GM18511 (cell line): ENCODE measurements around the gene TEAD1.
A peak's percentile ranks its signal among the peaks of the same experiment; 100 is the strongest.

ENCODE experiments used
- ATAC-seq: cut with Tn5 transposase; IDR thresholded peaks from one replicate; pipeline ENCODE4 v1.9.1; 2021; ENCODE audit warnings: mild to moderate bottlenecking, moderate library complexity; ENCODE audit not compliant: unreplicated experiment

TEAD1 gene

DNA sequence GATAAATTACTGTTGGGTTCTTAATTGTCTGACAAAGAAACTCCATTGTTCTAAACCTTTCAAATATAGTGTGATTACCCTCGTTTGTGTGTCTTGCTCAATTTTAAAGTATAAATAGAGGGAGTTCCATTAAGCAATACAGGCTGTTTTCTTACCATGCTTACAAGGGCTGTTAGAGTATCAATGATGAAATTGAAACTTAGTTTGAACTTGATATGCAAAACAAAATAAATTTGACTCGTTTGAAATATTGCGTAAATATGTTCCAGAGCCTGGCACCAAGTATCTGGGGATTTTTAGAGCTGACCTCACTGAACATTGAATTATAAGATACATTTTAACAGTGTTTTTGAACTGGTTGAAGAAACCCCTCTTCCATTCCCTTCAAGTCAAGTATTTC, 31.7 kb downstream of the TEAD1 start:
- no peak for ATAC-seq

DNA sequence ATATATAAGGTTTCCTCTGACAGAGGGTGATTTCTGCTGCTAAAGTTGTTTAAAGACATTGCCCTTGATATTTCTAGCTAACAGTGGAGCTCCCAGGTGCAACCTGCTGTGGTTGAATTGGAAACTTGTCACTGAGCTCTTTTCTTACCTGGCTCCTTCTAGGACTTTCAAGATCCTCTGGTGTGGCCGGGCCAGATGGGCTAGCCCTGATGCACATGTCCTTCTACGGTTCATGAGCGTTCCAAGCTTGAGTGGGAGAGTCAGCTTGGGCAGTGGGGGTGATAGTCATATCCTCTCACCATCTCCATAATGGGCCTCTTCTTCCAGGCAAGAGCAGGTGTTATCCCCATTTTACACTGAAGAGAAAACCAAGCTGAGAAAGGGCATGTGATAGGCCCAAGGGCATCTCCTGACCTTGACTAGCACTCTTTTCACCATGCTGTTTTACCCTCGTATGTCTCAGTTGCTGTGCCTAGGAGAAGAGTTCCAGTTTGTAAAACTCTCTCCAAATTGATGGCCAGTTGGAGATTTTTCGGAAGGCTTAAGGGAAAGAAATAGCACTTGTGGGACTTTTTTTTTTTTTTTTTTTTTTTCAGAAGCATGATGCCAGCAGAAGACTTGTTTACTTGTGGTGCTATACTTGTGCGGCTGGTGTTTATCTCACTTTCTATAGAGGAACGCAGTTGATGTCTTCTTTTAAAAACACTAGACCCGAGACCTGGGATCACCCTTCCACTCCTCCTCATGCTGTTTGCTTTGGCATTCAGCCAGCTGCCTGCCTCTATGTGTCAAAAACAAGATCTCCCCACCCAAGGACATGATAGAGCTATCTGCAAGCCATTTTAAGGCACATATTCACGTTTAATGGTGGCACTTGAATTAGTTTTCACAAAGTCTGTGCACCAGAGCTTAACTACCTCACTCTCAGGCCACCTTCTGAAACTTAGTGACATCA, 32.6 kb downstream of the TEAD1 start:
- ATAC-seq, result no peak

DNA sequence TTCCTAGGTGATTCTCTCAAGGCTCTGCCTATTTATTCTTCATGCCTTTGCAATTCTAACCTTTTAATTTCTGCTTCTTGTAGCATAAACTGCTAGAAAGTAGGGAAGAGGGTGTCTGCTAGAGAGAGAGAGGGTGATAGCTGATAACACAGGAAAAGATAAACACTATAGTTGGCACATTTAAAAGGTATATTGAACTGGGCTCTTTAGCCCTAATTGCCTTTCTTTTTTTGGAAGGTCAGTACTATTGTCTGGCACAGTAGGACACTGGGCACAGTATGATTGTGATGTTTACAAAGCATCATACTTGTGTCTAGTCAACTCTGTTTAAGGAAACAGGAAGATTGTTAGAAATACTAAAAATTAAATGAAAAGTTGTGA, 33.3 kb downstream of the TEAD1 start:
- ATAC-seq, result no peak

DNA sequence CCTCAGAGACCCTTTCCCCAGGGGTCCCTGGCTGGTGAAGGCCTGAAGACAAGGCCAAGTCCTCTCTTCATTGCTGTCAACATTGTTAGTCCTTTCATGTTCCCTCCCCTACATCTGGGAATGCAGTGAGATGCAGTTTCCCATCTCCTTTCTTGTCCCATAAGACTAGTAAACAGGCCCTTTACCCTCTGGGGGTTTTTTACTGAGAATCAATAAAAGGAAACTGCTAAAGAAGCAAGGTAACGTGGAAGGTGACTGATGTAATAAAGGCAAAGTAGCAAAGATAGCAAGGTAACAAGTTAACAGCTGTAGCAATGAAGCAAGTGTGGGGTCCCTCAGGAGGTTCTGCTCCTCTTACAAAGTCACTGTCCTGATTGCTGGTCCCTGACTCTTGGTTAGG, 37.3 kb downstream of the TEAD1 start:
- no peak for ATAC-seq

DNA sequence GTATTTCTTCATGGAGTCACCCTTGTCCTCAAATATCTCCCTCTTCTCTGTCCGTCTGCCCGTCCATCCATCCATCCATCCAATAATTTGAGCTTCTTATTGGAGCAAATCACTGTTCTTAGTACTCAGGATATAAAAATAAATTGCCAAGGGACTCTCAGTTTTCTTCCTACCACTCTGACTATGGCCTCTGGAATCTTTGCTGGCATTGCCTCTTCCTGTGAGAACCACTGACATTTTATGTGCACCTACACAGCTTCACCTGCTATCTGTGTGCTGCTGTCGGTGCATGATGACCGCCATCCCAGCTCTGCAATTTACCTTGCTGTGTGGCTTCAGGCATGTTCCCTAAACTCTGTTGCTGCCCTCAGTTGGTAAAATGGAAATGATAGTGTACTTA, 37.9 kb downstream of the TEAD1 start:
- no peak for ATAC-seq

DNA sequence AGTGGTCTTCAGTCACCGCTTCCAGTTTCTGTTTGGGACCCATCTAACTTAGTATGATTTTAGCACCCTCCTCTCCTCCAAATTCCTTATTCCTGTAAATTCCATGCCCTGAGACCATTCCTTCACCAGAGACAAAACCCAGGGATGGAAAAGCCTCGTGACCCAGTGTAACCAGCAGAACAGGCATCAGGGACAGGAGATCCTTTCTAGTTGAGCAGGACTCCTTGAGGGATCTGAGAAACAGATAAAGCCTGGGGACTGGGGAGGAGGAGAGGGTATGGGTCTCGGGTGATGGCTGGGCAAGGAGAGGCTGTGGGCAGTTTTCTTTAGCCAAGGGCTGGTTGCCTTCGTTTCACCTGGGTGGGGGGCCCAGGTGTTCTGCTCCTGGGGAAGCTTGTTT, 40.9 kb downstream of the TEAD1 start:
- ATAC-seq, result no peak

DNA sequence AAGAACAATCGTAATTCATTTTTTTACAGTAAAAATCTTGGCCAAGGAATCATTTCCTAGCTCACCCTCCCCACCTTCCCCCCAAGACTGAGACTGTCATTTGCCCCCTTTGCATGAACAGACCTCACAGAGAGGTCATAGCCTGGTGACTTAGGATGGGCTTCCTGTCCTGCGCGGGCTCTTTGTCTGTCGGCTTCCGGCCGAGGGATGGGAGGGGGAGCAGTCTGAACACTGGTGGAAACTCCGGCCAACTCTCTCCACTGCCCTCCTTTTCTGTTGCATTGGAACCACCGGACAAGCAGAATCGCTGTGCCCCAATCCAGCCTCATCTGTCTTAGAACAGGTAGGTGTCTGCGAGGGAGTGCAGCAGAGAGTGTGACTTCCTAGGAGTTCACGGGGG, 41.7 kb downstream of the TEAD1 start:
- no peak for ATAC-seq

DNA sequence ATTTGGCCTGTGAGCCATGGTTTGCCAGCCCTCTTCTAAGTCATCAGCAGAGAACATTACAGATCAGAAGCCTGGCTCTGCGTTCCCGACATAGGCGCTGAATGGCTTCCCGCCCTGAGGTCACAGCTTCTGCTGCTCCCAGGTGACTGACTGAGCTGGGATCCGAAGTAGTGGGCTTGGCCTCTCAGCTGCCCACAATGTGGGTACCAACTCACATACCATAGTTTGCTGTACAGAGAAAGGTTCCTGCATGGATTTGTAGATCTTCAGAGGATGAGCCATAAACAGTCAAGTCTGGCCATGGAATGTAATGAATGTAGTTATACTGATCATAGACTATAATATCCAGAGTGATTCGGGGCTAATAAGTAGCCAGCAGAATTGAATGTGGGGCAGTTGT, 42.6 kb downstream of the TEAD1 start:
- no peak for ATAC-seq

DNA sequence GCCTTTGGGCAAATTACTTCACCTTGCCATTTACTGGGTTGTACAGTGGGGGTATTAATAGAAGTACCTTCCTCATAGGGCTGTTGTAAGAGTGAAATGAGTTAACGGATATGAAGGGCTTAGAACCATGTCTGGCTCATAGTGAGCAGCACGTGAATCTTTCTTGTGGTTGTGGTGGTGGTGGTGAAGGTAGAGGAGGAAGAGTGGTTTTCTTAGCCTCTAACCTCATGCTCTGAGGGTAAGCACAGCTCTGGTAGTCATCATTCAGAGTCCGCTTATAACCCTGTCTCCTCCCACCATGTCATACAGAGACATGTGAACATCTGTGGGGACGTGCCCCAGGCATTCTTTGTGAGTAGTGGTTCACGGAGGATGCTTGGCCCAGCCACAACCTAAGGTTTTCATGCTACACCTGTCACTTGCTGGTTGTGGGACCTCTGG, 43.6 kb downstream of the TEAD1 start:
- ATAC-seq, result peak; percentile 80

DNA sequence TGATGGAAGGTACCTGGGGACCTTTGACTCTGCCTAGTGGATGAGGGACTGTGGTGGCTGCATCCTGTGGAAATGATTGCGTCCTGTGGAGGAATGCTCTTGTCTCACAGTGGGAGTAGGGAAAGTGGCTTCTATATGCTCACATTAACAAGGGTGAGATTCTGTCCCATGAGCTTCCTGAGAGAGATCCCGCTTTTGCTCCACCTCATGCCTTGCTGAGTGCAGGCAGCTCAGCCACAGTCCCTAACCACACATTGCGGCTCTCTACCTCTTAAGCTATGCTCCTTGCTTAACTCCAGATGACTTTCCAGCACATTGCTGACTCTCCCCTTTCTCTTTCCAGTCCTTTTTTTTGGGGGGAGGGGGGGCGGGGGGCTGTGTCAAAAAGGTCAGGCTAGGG, 45.0 kb downstream of the TEAD1 start:
- no peak for ATAC-seq

DNA sequence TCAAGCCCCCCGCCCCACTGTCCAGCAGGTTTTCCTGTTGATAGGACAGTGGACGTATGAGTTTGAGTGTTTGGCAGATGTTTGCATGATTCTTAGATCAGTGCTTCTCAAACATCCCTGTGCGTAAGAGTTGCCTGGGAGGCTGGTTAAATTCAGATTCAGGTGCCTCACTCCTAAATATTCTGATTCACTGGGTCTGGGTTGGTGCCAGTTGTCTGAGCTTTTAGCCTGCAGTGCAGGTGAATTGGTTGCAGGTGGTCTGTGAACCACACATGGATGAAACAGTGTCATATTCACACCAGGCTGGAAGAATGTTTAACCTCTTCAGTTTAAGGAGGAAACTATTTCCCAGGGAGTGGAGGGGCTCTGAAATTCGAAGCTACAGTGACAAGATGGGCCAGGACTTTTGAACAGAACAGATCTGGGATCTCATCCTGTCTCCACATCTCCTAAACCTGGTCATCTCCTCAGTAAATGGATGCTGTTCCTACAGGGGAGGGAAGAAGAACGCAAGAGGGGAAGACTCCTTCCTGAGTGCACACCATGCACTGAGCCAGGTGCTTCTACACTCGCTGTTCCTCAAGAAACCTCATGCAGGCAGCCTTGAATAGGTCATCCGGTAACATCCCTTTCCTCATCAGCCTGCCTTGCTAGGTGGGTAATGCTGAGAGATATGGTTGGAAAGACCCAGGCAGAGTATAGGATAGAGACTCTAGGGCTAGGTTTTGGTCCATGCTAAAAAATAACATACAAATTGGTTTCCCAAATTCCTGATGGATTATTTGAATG, 47.8 kb downstream of the TEAD1 start:
- no peak for ATAC-seq

DNA sequence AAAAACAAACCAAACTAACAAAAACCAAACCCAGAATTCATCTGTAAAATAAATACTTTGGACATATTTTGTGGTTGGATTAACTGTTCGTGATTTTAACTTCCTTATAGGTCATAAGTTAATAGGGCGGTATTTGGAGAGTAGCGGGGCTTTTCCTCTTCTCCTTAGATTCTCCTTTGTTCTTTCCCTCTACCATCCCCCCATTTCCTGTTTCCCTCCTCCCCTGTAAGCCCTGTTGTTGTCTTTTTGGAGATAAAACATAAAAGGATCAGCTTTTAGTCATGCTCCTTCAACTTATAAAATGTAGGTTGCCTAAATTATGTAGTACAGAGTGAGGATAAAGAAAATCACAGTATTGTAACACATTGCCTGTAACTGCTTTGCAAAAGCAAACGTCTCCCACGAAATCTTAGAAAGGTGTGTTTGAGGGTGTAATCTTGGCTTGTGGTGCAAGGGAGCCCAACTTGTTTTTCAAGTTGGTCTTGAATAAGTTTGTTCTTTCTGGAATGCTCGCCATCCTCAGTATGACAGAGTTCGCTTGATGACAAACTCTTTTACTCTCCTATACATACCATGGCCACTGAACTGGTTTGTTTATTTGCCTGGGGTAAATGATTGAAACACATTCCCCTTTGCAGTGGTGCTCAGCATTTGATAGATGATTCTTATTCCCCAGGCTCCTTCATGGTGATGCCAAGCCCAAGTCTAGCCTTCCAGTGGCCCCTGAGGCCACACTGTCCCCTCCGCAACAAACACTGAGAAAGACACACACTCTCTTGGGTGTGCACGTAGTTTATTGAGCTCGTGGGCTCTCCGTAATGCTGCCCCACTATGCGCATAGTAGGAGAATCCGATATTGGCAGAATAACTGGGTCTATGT, 49.4 kb downstream of the TEAD1 start:
- ATAC-seq, result no peak

DNA sequence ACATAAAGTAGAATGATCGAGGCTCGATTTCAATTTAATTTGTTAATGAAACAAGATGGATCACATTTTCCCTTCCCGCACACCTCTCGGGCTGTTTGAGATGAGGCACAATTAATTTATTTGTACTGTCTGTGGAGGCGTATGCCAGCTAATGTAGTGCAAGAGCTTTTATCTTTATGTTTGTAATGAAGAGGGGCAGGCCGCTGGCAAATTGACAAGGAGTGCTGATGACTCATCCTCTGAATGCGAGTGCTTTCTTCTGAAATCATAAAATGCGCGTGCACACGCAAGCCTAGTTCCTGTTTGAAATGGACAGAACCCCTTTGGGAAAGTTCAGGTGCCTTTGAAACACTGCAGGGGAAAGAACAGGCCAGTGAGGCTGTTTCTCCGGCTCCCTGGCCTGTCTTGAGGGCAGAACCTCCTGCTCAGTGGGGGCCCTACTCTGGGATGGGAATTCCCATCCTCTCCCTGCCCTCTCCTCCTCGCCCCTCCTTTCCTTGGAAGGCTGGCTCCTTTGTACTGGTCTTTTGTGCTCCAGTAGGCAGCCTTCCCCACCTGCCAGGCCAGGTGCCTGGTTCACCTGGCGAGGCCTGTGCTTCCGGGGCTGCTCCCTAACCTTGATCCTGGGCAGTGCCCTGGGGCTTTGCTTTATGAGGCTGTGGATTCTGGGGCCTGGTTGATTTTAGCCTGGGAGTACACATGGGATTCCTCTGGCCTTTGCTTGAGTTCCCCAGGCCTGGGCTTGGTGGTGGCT, 50.3 kb downstream of the TEAD1 start:
- ATAC-seq, result no peak

DNA sequence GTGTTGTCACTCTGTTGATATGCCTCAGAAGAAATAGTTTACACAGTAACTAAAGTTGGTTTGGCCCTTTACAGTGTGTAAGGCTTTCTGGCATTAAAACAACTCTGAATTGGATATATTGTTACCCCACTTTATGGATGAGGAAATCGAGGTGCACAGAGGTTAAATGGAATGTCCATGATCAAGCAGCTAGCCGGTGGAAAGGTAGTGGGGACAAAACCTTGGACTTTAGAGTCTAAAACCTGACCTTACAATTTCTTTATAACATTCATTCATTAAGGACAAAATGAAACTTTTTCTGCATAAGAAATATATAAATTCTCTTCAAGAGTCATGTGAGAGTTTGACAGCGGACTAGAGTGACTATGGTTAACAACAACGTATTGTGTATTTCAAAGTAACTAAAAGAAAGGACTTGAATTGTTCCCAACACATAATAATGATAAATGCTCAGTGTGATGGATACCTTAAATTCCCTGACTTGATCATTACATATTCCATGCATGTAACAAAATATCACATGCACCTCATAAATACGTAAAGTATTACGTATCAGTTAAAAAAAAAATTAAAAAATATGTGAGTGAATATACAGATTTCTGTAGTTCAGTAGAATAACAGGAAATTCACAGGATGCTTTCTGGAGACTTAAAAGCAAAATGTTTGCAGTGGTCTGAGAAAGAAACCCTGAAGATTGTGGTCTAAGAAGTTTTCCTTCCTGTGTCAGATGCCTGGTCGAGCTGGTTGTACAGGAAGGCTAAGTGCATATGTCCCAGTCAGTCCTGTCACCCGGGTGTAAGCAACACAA, 51.0 kb downstream of the TEAD1 start:
- no peak for ATAC-seq

DNA sequence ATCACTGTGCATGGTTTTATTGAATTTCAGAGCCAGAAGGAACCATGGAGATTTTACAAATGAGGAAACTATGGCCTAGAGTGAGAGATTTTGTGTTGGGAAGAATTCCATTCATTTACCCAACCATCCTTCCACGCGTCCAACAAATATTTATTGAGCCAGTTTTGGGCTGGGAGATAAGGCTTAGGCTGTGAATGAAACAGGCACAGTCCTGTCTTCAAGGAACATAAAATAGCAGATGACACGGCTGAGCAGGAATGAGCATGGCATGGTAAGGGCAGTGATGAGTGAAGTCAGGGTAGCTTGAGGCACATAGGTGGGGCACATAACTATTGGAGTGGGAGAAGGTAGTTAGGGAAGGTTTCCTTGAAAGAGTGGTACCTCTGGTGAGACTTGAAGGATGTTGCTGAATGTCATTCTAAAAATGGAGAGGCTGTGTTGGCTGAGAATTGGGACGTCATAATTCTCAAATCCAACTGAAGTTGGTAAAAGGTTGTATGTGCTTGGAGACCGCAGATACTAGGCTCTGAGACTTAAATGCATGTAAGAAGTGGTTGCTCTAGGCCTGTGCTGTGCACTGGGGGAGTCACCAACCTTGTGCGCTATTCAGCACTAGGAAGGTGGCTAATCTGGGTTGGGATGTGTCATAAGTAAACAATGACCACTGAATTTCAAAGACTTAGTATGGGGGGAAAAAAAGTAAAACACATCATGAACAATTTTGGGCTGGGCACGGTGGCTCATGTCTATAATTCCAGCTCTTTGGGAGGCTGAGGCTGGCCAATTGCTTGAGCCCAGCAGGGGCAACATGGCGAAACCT, 51.9 kb downstream of the TEAD1 start:
- ATAC-seq, result no peak

DNA sequence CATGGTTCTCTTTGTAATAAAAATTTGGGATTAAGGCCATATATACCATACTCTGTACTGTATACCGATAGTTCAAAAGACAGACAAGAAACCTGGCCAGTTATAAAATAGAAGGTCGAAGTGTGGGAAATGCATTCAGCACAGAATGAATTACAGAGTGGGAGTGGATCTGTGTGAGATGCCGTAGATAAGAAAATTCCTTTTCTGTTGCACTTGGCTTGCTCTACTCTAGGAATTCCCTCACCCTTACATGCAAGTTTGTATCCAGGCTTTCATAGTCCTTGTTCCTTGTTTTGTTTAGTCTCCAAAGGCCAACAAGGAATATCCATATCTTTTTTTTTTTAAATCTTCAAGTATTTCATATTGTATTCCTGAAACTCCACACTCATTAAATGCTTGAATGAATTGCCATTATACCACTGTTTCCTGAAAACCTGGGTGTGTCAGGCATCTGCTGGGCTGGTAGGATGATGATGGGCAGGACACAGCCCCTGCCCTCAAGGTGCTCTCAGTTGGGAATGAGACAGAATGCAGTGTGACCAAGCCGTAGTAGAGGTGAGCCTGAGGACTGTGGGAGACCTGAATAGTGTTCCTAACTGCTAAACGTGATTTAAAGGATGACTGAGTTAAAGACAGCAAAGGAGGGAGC, 53.5 kb downstream of the TEAD1 start:
- ATAC-seq, result no peak

DNA sequence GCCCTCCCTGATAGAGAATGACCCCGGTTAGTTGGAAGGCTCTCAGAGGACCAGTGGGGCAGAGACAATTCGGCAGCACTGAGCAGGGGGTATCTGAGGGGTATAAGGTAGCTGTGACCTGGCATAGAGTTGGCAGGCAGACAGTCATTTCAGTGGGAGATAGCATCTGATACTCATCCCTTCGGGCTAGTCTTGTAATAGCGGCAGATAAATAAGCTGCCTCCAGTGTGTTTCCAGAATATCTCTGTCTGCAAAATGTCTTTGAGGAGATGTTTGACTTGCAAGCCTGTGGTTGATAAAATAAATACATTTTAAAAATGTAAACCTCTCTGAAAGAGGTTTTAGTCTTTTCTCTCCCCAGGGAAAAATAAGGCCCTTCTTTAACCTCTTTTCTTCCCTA, 54.2 kb downstream of the TEAD1 start:
- no peak for ATAC-seq

DNA sequence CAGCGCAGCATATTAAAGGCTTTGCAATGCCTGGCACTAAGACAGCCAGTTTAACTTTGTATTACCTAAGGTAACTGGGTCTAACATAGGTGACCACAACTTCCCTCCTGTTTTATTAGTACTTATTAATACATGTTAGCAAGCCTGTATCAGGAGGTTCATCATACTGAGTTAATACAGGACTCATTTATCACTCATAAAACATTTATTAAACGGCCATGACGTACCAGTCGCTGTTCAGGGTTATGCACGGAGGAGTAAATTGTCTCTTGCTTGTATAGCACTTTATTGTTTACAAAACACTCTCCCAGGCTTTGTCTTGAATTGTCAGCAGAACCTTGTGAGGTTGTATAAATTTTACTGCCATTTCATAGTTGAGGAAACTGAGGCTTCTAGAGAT, 55.7 kb downstream of the TEAD1 start:
- ATAC-seq, result no peak
